Measurements from ENCODE around the gene CENPU.

- TF ChIP-seq JUND (IDR thresholded peaks at IDR 0.05; ENCODE audit: low read length) (no peak), SIN3A (conservative IDR thresholded peaks at IDR 0.05 in 1 of 2, IDR thresholded peaks at IDR 0.05 in 1 of 2; ENCODE audit: low read depth in 1 of 2, low read length in 2 of 2) (no peak), PHF8 (conservative IDR thresholded peaks at IDR 0.05; ENCODE audit: low read depth, low read length) (no peak), POLR2A (IDR thresholded peaks at IDR 0.05; ENCODE audit: control extremely low read depth in 1 of 2, low read depth in 2 of 2, low read length in 2 of 2) (no peak), CTCF (IDR thresholded peaks at IDR 0.05; ENCODE audit: control extremely low read depth in 1 of 3, insufficient read depth in 1 of 3, low read depth in 1 of 3, low read length in 3 of 3) (no peak), POLR2AphosphoS5 (IDR thresholded peaks at IDR 0.05; ENCODE audit: low read depth, low read length) (no peak), EP300 (IDR thresholded peaks at IDR 0.05; ENCODE audit: borderline replicate concordance in 1 of 2, low read depth in 2 of 2, low read length in 2 of 2) (no peak)
Observed at GRCh38 chr4:184662236-184662635, 71.7 kb downstream of the CENPU start.

Data from H1 (cell line).